BE2C (cell line): ENCODE measurements around the gene CHCT1.

Source experiments
- DNase-seq: peaks from one replicate; pipeline ENCODE4 v3.0.0-alpha.2; 2020
- H3K27me3 ChIP-seq: fragments of 250-450 bp; sonication (Bioruptor Pico); 2 replicates; pipeline ENCODE4 v1.5.1; 2020; ENCODE audit warnings: mild to moderate bottlenecking
- H3K36me3 ChIP-seq: fragments of 250-450 bp; sonication (Bioruptor Pico); 2 replicates; pipeline ENCODE4 v1.5.1; 2020; ENCODE audit warnings: mild to moderate bottlenecking
- H3K4me1 ChIP-seq: fragments of 250-450 bp; sonication (Bioruptor Pico); 2 replicates; pipeline ENCODE4 v1.5.1; 2020
- H3K4me3 ChIP-seq: 2 replicates; pipeline ENCODE4 v1.5.1; 2011; ENCODE audit warnings: low read depth, low read length
- H3K9me3 ChIP-seq: fragments of 250-450 bp; sonication (Bioruptor Pico); 2 replicates; pipeline ENCODE4 v1.5.1; 2020
- CTCF ChIP-seq: IDR thresholded peaks from 2 replicates; pipeline ENCODE4 v1.5.1; 2012; ENCODE audit warnings: mild to moderate bottlenecking, low read depth, low read length

The CHCT1 gene

GRCh38 chr17:60464343-60464742, 42.1 kb downstream of the CHCT1 start:
- no peaks in the 10 kb centered on the region for H3K27me3 ChIP-seq
- no peak for TF ChIP-seq CTCF
- no peak for DNase-seq
- H3K9me3 ChIP-seq = no peaks in the 10 kb centered on the region
- peaks cover 23% of the 10 kb centered on the region for H3K36me3 ChIP-seq
- no peak overlapping the region for H3K4me3 ChIP-seq
- peaks cover 6% of the 10 kb centered on the region; the same call in 1 of the 2 replicates for H3K4me1 ChIP-seq

DNA sequence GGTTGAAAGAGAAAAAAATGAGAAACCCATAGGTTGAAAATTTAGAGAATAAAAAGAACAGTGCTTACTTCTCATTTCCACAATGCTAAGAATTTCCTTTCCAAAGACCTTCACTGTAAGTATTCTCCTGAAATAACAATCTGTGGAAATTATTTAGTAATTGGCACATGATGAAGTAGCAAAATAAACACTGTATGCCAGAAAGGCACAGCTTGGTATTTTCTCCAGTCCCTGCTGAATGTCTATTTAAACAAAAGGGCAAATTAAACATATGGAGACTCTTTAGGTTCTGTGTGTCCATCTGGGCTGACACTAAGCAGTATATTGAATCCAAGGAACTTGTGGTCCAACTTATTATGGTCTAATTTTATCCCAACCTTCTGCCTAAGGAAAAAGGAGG, 46.1 kb downstream of the CHCT1 start:
- 0 out of 2 replicates have a peak, but pooled peaks cover 3% of the 10 kb centered on the region for H3K9me3 ChIP-seq
- no peak overlapping the region for H3K4me3 ChIP-seq
- H3K27me3 ChIP-seq = no peaks in the 10 kb centered on the region
- DNase-seq = no peak
- H3K36me3 ChIP-seq = peaks cover 22% of the 10 kb centered on the region
- TF ChIP-seq CTCF = no peak
- peaks cover 11% of the 10 kb centered on the region for H3K4me1 ChIP-seq

GRCh38 chr17:60471451-60471850, 49.2 kb downstream of the CHCT1 start:
- Histone ChIP-seq H3K36me3 (peaks cover 18% of the 10 kb centered on the region; the same call in 1 of the 2 replicates), H3K4me3 (no peak overlapping the region), H3K9me3 (0 out of 2 replicates have a peak, but pooled peaks cover 3% of the 10 kb centered on the region), H3K4me1 (peaks cover 11% of the 10 kb centered on the region), H3K27me3 (no peaks in the 10 kb centered on the region)
- TF ChIP-seq CTCF = no peak
- no peak for DNase-seq

DNA sequence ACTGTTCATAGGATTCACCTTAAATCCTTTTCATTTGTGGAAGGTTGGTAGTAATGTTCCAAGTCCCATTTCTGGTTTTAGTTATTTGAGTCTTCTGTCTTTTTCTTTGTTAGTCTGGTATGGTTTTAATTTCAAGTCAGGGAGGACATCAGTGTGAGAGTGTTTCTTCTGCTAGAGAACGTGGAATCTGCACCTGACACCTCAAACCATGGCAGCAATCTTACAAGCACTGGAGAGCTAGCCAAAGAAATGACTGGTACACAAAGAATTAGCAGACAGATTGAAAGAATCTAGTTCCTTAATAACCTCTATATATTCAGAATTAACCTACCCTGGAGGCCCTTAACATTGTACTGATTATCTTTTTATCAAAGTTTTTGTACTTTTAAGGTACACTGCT, 50.2 kb downstream of the CHCT1 start:
- no peak for TF ChIP-seq CTCF
- Histone ChIP-seq H3K9me3 (0 out of 2 replicates have a peak, but pooled peaks cover 3% of the 10 kb centered on the region), H3K36me3 (peaks cover 15% of the 10 kb centered on the region; the same call in 1 of the 2 replicates), H3K27me3 (no peaks in the 10 kb centered on the region), H3K4me1 (peaks cover 9% of the 10 kb centered on the region), H3K4me3 (no peak overlapping the region)
- DNase-seq = no peak

GRCh38 chr17:60473788-60474187, 51.5 kb downstream of the CHCT1 start:
- no peaks in the 10 kb centered on the region for H3K27me3 ChIP-seq
- H3K9me3 ChIP-seq = 0 out of 2 replicates have a peak, but pooled peaks cover 3% of the 10 kb centered on the region
- no peak for TF ChIP-seq CTCF
- peaks cover 6% of the 10 kb centered on the region for H3K4me1 ChIP-seq
- peaks cover 15% of the 10 kb centered on the region; the same call in 1 of the 2 replicates for H3K36me3 ChIP-seq
- H3K4me3 ChIP-seq = no peak overlapping the region
- DNase-seq = no peak
